GM21619 (cell line): ENCODE data around the gene TRIO.

Source experiments
- ATAC-seq: cut with Tn5 transposase; IDR thresholded peaks from one replicate; pipeline ENCODE4 v1.9.1; 2021; ENCODE audit not compliant: unreplicated experiment

Gene TRIO

GRCh38 chr5:14165375-14166106, 22.4 kb downstream of the TRIO start:
- ATAC-seq, result no peak

- no peak for ATAC-seq
These were observed 23.3 kb downstream of the TRIO start for GRCh38 chr5:14166437-14166836.

GRCh38 chr5:14167211-14167845, 24.2 kb downstream of the TRIO start:
- ATAC-seq, result no peak

DNA sequence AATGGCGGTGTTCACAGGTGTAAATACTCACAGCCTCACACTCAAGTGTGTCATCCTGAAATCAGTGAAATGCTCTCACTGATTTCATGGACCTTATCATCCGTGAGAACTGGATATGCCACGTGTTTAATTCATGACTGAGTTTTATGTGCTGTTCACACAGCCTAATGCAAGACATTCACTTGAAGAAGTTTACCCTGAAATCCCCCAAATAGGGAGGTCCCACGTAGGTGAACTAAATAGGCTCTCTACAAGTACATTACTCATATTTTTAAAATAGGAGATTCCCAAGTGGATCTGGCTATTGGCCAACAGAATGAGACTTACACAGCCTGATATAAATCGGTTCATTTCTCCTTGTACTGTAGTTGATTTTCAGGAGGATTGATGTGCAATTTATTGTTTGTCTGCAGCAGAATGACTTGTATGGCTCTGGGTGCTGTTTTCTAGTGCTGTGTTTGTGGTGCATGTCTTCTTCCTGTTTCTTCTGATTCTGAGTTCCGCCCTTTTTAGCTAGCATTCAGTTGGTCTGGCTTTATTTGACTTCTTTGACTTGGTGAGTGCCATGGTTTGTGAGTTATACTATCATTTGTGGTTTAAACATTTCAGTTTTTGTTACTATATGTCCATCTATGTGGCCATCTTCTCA, 25.1 kb downstream of the TRIO start:
- ATAC-seq, result peak; percentile 34

DNA sequence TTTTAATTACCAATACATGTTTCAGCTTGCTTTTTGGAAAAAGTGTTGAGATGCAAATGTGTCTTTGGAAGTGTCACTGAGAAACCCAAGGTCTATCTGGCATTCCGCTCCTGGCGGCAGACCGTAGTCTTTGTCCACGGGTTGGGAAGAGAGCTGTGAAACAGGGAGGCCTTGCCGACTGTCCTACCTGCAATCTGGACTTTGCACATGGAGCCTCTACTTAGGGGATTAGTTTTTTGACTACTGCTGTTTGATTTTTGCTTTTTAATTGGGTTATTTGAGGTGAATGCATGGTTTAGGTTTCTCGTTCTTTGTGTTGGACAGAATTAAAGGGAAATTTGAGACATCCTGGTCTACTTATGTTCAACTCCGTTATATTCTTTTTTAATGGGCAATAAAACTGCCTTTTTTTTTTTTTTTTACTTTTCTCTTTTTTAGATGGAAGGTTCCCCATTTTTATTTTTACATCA, 25.7 kb downstream of the TRIO start:
- no peak for ATAC-seq

DNA sequence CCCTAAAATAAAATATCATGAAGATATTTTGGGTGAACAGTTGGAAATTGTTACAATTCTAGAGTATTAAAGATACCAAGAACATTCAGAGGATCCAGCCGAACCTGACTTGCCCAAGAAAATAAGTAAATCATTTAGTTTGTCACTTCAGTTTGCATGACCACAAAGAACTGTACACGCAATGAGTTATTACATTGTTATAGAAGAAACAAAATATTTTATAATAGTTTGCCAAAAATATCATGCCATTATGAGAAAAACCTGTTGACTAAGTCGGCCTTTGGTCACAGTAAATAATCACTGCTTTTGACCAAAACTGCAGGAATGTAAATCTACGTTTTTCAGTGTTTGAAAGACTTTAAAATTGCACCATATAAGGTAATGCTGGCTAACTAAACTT, 27.9 kb downstream of the TRIO start:
- ATAC-seq, result no peak

DNA sequence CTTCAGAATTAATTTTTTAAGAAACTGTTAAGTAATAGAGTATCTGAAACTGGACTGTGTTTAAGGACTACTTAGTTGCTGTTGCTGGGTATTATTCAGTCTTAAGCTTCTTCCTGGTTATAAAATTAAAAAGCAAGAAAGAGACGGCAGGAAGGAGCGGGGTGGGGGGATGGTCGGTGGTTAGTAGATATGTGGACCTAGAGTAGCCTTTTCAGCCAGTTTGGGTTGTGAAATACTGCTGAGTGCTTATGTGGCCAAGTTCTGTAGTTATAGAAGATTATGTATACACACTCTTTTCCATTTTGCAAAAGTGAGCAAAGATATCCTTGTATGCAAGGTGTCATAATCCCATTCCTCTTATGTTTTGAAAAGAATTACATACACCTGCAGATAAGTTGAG, 28.5 kb downstream of the TRIO start:
- ATAC-seq, result no peak

DNA sequence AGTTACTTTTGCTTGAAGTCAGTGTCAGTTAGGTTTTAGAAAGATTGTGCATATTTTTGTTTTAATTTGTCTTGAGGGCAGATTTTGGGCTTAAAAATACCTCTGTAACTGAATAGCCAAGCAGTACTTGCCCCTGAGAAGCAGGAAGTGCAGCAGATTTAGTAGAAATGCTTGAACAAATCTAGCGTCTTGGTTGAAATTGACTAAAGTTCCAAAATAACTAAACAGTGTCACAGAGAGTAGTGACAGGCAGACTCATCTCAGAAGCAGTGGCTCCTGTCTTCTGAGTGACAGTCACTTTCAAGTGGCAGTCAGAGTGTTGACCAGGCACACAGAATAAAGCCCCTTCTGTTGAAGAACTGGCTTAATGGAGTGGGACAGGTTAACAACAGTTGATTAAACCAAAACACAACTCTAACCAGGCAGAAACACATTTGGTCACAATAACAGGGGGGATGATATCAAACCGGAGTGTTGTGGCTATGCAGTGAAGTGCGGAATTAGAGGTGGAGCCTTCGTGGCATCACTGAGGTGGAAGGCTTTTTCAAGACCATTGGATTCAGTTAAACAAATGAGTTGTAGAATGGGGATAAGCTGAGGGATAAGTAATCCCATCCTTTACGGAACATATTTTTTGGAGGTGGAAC, 29.1 kb downstream of the TRIO start:
- peak; percentile 50 for ATAC-seq

GRCh38 chr5:14173377-14174229, 30.5 kb downstream of the TRIO start:
- peak; percentile 5 for ATAC-seq

GRCh38 chr5:14174230-14174636, 31.1 kb downstream of the TRIO start:
- peak; percentile 42 for ATAC-seq

GRCh38 chr5:14175381-14175780, 32.2 kb downstream of the TRIO start:
- ATAC-seq, result no peak

GRCh38 chr5:14176888-14177287, 33.7 kb downstream of the TRIO start:
- ATAC-seq, result no peak

DNA sequence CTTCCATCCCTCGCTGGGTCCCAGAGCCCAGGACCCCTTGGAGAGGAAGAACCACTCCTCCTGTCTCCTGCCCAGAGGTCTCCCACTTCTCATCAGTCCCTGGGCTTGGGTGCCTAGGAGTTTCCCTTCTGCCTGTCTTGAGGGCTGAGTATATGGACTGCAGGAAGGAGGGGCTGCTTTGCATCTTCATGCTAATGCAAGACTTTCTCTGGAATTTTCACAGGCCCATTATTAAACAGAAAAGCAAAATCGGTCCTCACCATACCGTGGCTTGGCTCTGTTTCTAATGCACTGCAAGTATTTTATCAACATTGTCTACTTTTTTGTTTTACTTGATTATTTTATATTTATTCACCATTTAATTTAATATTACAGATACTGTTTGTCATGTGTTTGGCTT, 34.5 kb downstream of the TRIO start:
- ATAC-seq, result no peak

DNA sequence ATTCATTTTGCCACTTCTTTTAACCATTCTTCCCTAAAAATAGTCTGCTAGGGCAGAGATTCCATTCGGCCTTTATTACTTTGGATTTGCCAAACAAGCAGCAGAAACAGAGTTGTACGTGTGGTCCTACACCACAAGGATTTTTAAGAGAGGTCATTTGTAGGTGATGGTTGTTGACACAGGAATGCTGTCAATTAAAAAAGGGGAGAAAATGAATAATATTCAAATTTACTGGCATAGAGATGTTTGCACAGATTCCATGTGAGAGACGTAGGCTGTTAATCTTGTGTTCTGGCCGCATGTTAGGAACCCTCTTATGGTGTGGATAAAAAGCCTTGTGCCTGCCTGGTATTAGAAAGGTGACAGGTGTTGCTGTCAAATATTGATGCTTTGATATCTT, 34.9 kb downstream of the TRIO start:
- ATAC-seq, result no peak

GRCh38 chr5:14178671-14179211, 35.6 kb downstream of the TRIO start:
- ATAC-seq, result no peak

- ATAC-seq, result no peak
These were observed 36.3 kb downstream of the TRIO start for GRCh38 chr5:14179446-14179845.

- no peak for ATAC-seq
These were observed 37.3 kb downstream of the TRIO start for GRCh38 chr5:14180437-14180836.

DNA sequence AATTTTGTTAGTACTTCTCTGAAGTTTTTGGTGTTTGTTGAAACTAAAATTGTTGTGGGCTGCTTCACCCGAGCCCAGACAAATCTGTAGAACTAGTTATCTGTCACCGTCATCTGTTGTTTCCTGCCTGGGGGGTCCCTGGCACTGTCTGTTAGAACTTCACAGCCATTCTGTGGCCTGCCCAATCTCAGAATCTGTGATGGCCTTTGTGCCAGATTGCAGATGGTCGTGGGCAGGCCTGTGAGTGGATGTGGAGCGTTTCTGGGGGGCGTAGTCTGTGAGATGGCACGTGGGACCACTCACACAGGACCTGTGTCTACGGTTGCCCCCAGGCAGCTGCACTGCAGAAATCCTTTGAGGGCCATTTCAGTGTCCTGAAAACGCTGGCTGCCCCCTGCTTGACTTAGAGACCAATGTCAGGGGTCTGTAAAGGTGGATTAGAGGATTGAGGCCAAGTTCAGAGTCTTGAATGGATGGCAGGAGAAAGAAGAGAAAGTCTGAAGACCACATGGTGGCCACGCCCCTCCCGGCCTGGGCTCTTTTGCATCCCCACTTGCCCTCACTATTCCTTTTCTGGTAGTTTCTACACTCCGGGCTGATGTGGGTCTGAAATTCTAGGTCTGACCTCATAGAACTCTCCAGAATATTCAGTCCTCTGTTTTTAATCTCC, 38.3 kb downstream of the TRIO start:
- no peak for ATAC-seq

DNA sequence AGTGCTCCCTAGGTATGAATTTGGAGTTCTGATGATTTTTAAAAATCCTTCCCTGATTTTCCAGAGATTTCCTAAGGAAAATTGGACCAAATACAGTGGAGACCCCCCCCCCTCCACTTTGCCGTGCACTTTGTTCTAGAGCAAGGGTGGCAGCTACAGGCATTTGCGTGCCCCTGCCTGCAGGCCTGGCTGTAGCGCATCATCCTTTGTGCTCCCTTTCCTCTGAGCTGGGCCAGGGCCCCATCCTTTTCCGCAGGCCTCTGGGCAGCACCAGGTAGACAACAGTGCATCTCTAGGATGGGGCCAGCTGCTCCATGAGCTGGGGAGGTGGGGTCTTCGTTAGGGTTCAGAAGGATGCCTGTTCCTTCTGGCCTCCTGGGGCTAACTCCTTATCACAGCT, 39.6 kb downstream of the TRIO start:
- ATAC-seq, result no peak
